NOMO-1 treated with dmso at 0.1 percent for 144 hours (cell line): ENCODE data around the gene CFAP46.
"Not testable (repeated sequence)": the region's sequence is repeated elsewhere in the genome, so short reads cannot be mapped to it uniquely, and the experiment has no call there.

ENCODE experiments used
- DNase-seq: peaks from one replicate; lab custom pipeline; 2025; ENCODE audit not compliant: unreplicated experiment; lab: John Stamatoyannopoulos, UW

CFAP46 gene

DNA sequence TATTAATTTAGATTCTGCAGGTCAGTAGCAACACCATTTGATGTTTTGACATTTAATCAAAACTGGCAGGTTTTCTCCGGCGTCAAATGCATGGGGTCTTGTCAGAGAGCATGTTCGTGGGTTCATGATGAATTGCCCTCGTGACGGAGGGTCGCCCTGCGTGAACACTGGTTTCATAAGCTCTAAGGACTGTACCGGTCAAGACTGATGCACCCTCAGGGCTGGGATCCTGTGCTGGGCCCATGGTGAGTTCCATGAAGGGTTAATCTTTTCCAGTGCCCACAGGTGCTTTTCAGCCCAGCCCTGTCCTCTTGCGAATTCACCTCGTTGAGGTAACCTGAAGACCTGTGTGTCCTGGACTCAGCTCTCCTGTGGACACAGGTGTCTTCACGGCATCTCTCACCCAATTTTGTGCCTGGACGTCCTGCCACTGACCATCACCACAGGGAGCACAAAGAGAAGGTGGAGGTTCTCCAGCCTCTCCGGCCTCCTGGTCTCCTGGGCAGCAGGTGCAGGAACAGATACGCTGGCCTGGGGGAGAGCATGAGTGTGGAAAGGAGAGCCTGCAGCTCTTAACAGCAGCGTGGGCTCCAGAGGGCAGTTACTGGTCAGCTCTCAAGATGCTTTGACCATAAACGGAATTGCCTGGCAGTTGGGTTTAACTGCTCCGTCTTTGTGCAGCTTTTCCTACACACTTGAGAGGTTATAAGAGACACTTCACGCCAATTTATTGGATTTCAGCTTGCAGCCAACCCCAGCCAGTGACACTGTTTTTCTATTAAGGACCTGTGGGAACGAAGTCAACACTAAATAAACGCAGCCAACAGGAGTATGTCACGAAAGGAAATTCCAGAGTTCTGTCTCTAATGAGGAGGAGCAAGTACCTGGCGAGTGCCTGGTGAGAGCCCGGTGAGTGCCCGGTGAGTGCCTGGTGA, 37.4 kb upstream of the CFAP46 start:
- DNase-seq = no peak

GRCh38 chr10:132978542-132978941, 36.2 kb upstream of the CFAP46 start:
- DNase-seq = no peak

DNA sequence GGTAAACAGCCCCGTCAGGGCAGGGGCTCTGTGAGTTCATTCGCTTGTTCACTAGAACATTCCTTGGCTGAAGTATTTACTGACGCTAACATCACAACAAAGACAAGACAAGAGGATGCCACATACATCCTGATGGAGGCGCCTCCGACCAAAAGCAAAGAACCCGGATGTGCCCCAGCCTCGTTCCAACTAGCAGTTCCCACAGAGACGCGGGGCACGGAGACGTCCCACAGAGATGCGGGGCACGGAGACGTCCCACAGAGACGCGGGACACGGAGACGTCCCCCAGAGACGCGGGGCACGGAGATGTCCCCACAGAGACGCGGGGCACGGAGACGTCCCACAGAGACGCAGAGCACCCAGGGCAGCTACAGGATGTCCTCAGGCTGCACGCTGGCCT, 35.4 kb upstream of the CFAP46 start:
- no peak for DNase-seq

DNA sequence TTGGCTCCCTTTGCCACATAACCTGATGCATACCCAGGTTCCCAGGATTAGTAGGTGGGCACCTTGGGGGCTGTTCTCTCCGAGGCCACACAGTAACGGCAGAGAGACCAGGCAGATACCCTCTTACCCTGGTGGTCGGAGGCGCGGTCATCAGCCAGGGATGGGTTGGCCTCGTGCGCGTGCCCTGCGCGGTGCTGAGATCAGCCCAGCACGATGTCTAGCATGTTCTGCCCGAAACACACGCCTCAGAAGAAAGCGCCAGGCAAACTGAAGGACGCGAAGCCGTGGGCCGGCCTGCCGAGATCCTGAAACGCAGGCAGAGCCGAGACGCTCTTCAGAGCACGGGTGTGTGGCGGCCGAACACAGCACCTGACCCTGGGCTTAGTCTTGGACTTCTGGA, 34.7 kb upstream of the CFAP46 start:
- DNase-seq = no peak

- no peak for DNase-seq
Observed at GRCh38 chr10:132975831-132976682, 33.7 kb upstream of the CFAP46 start.

GRCh38 chr10:132974886-132975830, 32.8 kb upstream of the CFAP46 start:
- DNase-seq = no peak

GRCh38 chr10:132974249-132974796, 32.0 kb upstream of the CFAP46 start:
- no peak for DNase-seq

GRCh38 chr10:132973903-132974241, 31.5 kb upstream of the CFAP46 start:
- no peak for DNase-seq

DNA sequence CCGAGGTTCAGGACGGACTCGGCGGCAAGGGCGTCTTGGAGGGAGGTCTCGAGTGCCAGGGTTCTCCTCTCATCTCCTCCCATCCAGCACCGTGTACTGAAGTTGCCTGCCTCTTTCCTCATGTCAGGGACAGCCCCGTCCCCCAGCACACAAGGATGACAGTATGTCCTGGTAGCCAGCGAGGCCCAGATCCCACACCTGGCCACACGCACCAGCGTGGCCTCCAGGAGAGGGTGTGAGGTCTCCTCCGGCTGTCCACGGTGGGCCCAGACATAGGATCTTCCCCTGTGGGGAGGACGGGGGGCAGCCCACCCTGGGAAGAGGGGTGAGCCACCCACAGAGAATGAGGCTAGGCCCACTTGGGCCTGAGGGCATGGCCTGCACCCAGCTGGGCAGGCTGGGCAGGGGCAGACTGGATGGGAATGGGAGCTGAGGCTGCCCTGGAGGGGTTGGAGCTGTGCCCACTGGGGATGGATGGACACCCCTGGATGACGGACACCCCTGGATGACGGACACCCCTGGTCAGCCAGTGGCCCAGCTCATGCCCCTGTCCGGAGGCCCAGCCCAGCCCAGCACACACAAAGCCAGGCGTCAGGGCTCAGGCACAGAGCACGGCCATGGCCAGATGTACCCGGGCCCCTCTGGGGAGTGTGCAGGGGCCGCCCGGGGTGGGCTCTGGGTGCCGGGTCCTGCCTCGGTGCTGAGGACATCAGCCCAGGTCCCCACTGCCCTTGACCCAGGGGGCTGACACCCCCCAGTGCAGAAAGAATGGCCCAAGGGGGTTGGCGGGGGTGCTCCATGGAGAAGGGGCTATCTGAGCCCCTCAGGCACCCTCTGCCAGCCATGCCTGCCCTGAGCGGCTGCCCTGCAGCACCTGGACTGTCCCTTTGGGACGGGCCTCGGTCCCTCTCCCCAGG, 30.9 kb upstream of the CFAP46 start:
- no peak for DNase-seq

GRCh38 chr10:132972149-132972985, 30.0 kb upstream of the CFAP46 start:
- DNase-seq = no peak

DNA sequence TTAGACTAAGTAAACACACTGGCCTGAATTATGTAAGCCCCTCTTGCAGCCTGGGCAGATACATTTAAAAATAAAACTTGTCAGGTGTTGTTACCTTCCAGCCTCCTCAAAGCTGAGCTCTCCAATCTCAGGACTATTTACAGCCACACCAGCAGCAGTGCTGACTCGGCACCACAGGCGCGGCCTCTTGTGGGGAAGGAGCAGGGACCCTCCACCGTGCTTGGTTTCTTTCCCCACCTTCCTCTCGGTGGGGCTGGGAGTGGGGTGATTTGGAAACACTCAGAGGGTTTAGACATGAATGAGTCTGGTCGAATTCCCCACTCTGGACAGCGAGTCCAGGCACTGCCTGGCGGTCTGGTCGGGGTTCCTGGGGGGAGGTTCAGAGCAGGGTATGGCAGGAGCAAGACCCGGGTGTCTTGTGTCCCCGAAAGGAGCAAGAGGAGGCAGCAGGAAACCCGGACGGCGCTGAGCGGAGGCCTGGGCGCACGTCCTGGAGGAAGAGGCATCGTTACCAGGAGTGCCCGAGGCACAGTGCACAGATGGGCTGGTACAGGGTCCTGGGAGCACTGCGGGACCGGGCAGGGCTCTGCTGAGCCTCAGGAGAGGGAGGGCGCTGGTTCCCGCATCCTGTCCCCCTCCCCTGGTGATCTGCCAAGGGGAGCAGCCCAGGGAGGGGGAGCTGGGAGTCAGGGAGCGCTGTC, 29.2 kb upstream of the CFAP46 start:
- DNase-seq = no peak

GRCh38 chr10:132970641-132971438, 28.5 kb upstream of the CFAP46 start:
- no peak for DNase-seq

GRCh38 chr10:132967540-132967939, 25.2 kb upstream of the CFAP46 start:
- no peak for DNase-seq

DNA sequence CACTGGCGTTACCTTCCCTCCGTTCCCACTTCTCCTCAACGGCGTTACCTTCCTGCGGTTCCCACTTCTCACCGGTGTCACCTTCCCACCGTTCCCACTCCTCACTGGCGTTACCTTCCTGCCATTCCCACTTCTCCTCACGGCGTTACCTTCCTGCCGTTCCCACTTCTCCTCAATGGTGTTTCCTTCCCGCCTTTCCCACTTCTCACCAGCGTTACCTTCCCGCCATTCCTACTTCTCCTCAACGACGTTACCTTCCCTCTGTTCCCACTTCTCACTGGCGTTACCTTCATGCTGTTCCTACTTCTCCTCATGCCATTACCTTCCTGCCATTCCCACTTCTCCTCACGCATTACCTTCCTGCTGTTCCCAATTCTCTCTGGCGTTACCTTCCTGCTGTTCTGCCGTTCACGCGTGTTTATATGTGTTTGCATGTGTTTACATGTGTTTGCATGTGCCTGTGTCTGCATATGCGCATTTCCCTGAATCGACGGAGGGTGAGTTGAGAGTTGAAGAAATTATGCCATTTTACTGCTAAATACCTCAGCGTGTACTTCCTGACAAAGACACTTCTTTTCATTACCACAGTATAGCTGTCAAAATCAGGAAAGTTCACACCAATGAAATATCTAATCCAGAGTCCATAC, 23.2 kb upstream of the CFAP46 start:
- no peak for DNase-seq

GRCh38 chr10:132964707-132965410, 22.5 kb upstream of the CFAP46 start:
- DNase-seq = not testable (repeated sequence)

DNA sequence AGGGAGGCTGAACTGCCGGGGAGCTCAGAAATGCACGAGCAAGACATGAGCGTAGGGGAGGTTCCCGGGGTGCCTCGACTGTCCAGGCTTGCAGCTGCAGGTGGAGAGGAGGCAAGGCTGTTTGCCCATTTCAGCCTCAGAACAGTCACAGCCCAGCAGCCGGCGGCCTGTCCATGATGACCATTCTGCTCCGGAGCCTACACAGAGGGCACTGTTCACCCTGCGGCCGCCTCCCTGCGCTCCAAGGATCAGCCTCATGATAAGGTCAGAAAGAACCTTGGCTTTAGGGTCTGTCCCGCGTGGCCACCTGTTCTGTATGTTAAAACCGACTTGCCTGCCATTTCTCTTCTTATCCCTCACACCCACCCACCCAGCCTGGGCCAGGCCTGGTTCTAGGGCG, 21.9 kb upstream of the CFAP46 start:
- DNase-seq = no peak
